Measurements from ENCODE around the gene APPL1. TPM values are rescaled to one million over a fixed set of nuclear protein-coding genes. Genes with fewer than 3 reads are reported as not detected.

APPL1 gene
- total and polyA plus RNA-seq, 2 of the 13 experiments (the other 11 are each of a cell fraction or from before 2014, with no cell fraction given) = 14.3 to 29.0 TPM

DNA sequence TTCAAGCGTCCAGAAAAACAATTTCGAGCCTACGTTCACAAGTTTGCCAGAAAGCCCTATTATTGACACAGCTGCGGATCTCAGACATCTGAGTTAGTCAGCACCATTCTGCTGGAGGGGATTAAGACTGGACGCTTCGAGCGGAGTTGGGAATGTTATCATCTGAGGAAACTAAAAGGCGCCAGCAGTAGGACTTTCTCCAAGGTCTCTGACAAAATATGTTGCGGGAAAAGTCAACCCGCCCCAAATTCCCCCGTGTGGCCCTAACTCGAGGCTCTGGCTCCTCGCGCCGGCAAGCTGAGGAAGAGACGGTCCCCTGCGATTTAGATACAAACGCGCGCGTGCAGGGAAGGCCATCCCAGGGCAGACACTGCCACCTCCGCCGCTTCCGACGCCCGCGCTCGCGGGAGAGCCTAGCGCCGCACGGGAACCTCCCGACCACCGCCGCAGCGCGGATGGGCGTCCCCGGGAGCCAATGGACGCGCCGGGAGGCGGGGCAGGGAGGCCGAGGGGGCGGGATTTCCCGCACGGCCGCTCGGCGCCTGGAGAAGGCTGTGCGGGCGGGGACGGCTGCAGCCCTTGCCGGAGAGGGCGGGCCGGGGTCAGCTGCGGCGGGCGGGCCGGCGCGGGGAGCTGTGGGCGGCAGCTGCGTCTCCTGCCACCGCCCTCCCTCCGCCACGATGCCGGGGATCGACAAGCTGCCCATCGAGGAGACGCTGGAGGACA, at the start of gene APPL1 (continued):
- TF ChIP-seq, protein P1, sequence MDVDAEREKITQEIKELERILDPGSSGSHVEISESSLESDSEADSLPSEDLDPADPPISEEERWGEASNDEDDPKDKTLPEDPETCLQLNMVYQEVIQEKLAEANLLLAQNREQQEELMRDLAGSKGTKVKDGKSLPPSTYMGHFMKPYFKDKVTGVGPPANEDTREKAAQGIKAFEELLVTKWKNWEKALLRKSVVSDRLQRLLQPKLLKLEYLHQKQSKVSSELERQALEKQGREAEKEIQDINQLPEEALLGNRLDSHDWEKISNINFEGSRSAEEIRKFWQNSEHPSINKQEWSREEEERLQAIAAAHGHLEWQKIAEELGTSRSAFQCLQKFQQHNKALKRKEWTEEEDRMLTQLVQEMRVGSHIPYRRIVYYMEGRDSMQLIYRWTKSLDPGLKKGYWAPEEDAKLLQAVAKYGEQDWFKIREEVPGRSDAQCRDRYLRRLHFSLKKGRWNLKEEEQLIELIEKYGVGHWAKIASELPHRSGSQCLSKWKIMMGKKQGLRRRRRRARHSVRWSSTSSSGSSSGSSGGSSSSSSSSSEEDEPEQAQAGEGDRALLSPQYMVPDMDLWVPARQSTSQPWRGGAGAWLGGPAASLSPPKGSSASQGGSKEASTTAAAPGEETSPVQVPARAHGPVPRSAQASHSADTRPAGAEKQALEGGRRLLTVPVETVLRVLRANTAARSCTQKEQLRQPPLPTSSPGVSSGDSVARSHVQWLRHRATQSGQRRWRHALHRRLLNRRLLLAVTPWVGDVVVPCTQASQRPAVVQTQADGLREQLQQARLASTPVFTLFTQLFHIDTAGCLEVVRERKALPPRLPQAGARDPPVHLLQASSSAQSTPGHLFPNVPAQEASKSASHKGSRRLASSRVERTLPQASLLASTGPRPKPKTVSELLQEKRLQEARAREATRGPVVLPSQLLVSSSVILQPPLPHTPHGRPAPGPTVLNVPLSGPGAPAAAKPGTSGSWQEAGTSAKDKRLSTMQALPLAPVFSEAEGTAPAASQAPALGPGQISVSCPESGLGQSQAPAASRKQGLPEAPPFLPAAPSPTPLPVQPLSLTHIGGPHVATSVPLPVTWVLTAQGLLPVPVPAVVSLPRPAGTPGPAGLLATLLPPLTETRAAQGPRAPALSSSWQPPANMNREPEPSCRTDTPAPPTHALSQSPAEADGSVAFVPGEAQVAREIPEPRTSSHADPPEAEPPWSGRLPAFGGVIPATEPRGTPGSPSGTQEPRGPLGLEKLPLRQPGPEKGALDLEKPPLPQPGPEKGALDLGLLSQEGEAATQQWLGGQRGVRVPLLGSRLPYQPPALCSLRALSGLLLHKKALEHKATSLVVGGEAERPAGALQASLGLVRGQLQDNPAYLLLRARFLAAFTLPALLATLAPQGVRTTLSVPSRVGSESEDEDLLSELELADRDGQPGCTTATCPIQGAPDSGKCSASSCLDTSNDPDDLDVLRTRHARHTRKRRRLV (CRISPR knock-in tag; IDR thresholded peaks at IDR 0.05) = no peak
- TF ChIP-seq STAG1 (CRISPR knock-in tag; IDR thresholded peaks at IDR 0.05) = 0 out of 2 replicates have a peak, but pooled peaks have one; percentile 3
- TF ChIP-seq ADNP (CRISPR knock-in tag; IDR thresholded peaks at IDR 0.05) = no peak
- TF ChIP-seq ZNF275 (CRISPR knock-in tag; IDR thresholded peaks at IDR 0.05; ENCODE audit: borderline replicate concordance) = no peak; the same call in 1 of the 2 replicates
- TF ChIP-seq MEIS2 (CRISPR knock-in tag; IDR thresholded peaks at IDR 0.05) = peak; percentile 80
- TF ChIP-seq, protein P2, sequence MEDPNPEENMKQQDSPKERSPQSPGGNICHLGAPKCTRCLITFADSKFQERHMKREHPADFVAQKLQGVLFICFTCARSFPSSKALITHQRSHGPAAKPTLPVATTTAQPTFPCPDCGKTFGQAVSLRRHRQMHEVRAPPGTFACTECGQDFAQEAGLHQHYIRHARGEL (CRISPR knock-in tag; IDR thresholded peaks at IDR 0.05) = no peak
- no peak for TF ChIP-seq LRRFIP1 (CRISPR knock-in tag; conservative IDR thresholded peaks at IDR 0.05)
- TF ChIP-seq, protein P3, sequence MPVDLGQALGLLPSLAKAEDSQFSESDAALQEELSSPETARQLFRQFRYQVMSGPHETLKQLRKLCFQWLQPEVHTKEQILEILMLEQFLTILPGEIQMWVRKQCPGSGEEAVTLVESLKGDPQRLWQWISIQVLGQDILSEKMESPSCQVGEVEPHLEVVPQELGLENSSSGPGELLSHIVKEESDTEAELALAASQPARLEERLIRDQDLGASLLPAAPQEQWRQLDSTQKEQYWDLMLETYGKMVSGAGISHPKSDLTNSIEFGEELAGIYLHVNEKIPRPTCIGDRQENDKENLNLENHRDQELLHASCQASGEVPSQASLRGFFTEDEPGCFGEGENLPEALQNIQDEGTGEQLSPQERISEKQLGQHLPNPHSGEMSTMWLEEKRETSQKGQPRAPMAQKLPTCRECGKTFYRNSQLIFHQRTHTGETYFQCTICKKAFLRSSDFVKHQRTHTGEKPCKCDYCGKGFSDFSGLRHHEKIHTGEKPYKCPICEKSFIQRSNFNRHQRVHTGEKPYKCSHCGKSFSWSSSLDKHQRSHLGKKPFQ (CRISPR knock-in tag; IDR thresholded peaks at IDR 0.05; ENCODE audit: insufficient replicate concordance) = peak; percentile 81
- TF ChIP-seq, protein P4, sequence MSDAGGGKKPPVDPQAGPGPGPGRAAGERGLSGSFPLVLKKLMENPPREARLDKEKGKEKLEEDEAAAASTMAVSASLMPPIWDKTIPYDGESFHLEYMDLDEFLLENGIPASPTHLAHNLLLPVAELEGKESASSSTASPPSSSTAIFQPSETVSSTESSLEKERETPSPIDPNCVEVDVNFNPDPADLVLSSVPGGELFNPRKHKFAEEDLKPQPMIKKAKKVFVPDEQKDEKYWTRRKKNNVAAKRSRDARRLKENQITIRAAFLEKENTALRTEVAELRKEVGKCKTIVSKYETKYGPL (CRISPR knock-in tag; IDR thresholded peaks at IDR 0.05) = 0 out of 2 replicates have a peak, but pooled peaks have one; percentile 38
- no peak for TF ChIP-seq RCOR2 (CRISPR knock-in tag; IDR thresholded peaks at IDR 0.05)
- no peak for TF ChIP-seq TCF12 (IDR thresholded peaks at IDR 0.05)
- TF ChIP-seq TCF12 (CRISPR knock-in tag; IDR thresholded peaks at IDR 0.05) = no peak

Measured in HepG2 (cell line).